CD4-positive, alpha-beta T cell treated with Interleukin-1 beta for 1 hour (primary cell): Measurements from ENCODE around the gene PPP1R11.
A peak's percentile ranks its signal among the peaks of the same experiment; 100 is the strongest.
"Not testable (repeated sequence)": the region's sequence is repeated elsewhere in the genome, so short reads cannot be mapped to it uniquely, and the experiment has no call there.

Experiments used
- DNase-seq, 2 donors: peaks; one replicate each; pipeline ENCODE4 v3.0.0-alpha.2; 2020 to 2022

PPP1R11 gene

DNA sequence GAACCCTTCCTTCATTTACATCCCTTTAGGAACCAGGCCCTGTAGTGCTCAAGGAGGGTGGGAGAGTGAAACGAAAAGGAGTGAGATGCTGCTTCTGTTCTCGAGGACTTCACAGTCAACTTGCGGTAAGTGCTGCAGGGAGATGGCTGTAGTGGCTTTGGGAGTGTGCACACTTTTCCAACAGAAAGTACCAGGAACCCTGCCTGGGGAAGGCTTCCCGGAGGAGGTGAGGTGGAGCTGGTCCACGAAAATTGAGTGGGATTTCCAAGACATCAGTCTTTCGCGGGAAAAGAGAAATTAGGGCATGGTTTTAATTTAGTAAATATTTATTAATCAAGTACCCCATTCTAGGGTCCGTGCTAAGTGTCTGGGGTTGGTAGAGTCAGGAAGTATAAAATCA is 33.2 kb downstream of the PPP1R11 start:
- DNase-seq, result no peak

DNA sequence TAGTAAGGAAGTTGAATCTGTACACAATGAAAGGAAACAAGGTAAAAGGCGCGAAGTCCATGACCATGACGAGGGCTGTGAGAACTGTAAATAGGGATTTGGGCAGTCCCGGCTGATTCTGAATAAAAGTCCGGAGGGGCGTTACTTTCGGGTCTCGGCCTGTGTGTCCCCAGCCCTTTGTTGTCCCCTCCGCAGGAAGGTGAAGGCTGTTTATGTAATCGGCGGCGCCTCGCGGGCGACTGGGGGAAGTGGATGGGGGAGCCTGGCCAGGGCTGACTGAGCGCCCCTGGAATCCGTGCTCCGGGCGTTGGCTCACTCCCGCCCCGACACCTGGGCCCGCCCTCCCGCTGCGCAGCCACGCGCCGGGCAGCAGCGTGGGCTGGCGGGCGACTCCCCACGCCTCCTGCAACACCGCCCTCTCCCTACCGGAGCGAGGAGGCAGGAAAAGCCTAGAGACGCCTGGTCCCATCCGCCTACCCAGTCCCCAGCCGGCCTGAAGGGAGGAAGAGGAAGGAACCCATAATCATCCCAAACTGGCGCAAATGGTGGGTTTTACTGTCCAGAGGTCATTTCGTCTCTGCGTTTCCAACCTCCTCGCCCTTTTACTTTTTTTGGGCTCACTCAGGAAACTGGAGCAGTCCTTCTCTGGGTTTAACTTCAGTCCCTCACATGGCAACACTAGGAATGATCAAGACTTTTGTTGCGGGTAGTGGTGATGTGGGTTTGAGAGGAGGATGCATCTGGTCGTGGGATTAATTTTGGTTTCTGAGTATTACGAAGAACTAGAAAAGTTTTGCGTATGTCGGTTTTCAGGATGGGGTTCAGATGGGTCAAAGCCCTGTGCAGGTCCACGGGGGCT is 33.8 kb downstream of the PPP1R11 start:
- peak; percentile 5 to 6 for DNase-seq

DNA sequence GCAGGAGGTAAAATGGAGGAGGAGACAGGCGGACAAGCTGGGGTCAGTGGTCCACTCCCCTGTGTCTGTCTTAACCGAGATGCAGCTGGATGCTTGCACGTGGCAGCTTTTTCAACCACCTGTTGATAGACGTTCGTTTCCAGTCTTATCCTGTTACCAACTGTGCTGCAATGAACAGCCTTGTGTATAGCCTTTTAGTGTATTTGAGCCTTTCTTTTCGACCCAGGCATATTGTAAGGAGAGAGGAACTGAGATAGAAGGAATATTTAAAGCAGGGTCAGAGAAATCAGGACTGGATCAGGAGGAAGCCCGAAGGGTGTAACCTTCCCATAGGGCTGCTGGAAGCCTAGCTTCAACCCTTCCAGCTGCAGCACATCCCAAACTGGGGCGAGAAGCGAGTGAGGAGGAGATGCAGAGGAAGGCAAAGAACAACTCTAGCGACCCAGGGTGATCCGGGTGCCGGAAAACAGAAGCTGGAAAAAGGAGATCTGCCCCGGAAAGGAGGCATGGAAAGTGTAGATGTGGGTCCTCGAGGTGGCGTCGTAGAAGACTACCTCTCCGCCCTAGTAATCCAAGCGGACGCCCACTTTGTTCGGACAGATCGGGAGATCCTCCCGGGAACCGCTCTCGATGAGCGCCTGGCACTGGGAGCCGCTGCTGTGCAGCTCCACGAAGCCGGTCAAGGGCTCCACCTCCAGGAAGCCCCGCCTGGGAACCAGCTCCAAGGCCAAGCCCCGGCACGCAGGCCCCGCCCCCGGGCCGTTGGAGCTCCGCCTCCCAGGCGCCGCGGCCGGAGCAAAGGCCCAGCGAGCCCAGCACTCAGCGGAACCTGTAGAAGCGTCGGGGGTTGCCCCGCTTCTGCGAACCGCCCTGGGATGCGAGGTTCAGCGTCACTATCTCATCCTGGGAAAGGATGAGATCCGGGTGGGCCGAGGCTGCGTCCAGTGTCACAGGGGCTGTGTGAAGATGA is 34.7 kb downstream of the PPP1R11 start:
- peak; percentile 72 to 73 for DNase-seq

DNA sequence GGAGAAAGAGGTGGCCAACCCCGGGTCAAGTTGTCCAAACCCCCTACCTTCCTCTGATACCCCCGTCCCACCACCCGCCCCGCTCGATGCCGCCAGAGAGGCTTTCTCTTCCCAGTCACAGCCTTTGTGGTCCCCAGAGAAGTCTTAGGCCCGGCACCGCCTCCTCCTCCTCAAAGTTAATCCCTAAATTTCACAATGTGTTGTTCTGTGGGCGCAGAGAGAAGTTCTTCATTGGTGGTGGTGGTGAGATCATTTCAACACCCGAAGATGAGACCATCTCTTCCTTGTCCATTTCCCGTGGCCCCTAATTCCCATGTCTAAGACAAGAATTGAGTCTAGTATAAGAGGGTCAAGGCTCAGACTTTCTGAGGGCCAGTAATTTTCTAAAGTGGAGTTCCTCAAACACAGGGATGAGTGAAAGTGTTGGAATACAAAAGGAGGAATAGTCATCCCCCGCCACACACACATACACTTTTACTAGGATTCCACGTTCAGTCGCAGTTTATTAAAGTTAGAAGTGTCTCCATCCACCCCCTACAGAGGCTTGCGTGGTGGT is 35.5 kb downstream of the PPP1R11 start:
- DNase-seq, result no peak

DNA sequence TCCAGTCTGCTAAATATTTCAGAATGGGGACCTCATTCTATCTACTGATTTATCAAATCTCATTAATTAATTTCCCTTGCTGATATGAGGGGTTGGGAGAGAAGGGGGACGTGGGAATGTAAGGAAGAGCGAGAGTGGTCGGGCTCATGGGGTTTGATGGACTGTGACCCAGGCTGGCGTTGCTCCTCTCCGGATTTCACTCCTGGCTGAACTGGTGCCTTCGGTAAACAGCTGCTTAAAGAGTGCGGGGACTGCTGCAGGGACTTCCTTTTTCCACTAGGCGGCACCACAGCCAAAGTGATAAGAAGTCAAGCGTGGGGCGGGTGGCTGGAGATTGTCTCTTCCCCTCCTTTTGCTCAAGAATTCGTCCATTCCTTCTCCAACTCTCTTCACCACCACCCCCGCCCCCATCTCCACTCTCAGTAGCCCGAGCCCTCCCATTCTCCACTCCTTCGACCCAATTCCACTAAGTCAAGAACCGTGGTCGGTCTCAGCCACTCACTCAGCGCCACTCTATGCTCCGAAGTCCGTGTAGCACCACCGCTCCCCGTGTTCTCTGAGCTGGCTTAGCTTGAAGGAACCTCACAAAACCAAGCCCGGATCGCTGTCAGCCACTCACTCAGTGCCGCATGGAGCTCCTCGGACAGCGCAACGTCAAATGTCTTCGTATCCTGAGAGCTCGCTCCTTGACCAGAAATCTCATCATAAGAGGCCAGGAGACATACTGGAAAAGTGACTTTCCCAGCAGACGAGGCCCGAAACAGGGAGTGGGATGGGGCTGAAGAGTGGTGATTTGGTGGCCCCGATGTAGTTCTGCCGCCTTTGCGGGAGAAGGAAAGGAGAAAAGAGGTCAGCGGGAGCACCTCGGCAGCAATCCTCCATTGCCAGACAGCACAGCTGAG is 36.2 kb downstream of the PPP1R11 start:
- DNase-seq, result peak; percentile 84 to 87

GRCh38 chr6:30103872-30104179 is 36.8 kb downstream of the PPP1R11 start:
- peak in 1 of 2 donors; percentile 8 for DNase-seq

GRCh38 chr6:30104661-30105060 is 37.7 kb downstream of the PPP1R11 start:
- no peak for DNase-seq

GRCh38 chr6:30111266-30111856 is 44.4 kb downstream of the PPP1R11 start:
- DNase-seq, result no peak

DNA sequence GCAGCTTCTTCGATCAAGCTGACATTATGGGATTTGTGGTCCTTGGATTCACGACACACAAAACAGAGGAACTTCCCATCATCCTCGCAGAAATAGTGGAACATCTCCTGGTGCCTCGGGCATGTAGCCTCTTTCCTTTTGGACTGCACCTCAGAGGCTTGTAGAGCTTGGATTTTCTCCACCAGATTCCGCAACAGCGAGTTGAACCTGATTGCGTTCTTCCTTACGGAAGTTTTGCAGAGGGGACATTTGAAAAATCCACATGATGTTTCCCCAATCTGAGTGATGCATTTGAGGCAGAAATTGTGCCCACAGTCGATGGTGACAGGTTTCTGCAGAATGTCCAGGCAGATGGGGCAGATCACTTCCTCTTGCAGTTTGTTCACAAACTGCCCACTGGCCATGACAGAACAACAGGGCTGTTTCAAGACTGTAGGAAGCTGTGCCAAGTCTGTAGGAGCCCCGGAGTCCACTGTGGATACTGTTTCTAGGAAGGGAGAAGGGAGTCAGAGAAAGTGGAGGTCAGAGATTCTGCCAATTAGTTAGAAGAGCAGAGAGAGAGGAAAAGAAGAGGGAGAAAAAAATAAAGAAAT is 45.5 kb downstream of the PPP1R11 start:
- DNase-seq, result no peak

GRCh38 chr6:30113003-30113759 is 46.2 kb downstream of the PPP1R11 start, which contains the start of gene TRIM31:
TRIM31 (minus strand) TSS chr6:30113090; CDS start chr6:30112805, 285 bp downstream.
- no peak for DNase-seq

DNA sequence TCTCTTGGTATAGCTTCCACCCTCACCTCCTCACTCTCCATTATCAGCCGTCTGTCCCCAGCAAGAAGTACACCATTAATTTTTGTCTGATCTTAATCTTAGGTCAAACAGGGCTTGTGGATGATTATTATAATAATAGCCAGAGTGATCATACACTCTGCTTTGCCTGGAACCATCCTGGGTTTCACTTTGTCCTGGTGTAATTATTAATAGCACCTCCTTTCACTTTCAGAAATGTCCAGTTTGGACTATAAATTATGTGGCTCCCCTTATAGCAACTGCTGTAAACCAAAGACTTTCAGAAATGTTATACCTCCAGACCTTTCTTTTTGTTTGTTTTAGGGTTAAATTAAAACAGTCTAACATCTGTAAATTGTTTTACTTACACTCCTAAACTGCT is 46.8 kb downstream of the PPP1R11 start:
- no peak for DNase-seq

- no peak for DNase-seq
Observed at GRCh38 chr6:30116724-30117123, 49.7 kb downstream of the PPP1R11 start.

GRCh38 chr6:30118691-30119090 is 51.7 kb downstream of the PPP1R11 start:
- DNase-seq, result not testable (repeated sequence)
